Measurements from ENCODE around the gene FDX2. TPM values are rescaled to one million over a fixed set of nuclear protein-coding genes. Genes with fewer than 3 reads are reported as not detected.
A peak's percentile ranks its signal among the peaks of the same experiment; 100 is the strongest.

The FDX2 gene
- total and polyA plus RNA-seq, 2 of the 13 experiments (the other 11 are each of a cell fraction or from before 2014, with no cell fraction given) = 21.0 to 24.7 TPM

- TF ChIP-seq, protein P1, sequence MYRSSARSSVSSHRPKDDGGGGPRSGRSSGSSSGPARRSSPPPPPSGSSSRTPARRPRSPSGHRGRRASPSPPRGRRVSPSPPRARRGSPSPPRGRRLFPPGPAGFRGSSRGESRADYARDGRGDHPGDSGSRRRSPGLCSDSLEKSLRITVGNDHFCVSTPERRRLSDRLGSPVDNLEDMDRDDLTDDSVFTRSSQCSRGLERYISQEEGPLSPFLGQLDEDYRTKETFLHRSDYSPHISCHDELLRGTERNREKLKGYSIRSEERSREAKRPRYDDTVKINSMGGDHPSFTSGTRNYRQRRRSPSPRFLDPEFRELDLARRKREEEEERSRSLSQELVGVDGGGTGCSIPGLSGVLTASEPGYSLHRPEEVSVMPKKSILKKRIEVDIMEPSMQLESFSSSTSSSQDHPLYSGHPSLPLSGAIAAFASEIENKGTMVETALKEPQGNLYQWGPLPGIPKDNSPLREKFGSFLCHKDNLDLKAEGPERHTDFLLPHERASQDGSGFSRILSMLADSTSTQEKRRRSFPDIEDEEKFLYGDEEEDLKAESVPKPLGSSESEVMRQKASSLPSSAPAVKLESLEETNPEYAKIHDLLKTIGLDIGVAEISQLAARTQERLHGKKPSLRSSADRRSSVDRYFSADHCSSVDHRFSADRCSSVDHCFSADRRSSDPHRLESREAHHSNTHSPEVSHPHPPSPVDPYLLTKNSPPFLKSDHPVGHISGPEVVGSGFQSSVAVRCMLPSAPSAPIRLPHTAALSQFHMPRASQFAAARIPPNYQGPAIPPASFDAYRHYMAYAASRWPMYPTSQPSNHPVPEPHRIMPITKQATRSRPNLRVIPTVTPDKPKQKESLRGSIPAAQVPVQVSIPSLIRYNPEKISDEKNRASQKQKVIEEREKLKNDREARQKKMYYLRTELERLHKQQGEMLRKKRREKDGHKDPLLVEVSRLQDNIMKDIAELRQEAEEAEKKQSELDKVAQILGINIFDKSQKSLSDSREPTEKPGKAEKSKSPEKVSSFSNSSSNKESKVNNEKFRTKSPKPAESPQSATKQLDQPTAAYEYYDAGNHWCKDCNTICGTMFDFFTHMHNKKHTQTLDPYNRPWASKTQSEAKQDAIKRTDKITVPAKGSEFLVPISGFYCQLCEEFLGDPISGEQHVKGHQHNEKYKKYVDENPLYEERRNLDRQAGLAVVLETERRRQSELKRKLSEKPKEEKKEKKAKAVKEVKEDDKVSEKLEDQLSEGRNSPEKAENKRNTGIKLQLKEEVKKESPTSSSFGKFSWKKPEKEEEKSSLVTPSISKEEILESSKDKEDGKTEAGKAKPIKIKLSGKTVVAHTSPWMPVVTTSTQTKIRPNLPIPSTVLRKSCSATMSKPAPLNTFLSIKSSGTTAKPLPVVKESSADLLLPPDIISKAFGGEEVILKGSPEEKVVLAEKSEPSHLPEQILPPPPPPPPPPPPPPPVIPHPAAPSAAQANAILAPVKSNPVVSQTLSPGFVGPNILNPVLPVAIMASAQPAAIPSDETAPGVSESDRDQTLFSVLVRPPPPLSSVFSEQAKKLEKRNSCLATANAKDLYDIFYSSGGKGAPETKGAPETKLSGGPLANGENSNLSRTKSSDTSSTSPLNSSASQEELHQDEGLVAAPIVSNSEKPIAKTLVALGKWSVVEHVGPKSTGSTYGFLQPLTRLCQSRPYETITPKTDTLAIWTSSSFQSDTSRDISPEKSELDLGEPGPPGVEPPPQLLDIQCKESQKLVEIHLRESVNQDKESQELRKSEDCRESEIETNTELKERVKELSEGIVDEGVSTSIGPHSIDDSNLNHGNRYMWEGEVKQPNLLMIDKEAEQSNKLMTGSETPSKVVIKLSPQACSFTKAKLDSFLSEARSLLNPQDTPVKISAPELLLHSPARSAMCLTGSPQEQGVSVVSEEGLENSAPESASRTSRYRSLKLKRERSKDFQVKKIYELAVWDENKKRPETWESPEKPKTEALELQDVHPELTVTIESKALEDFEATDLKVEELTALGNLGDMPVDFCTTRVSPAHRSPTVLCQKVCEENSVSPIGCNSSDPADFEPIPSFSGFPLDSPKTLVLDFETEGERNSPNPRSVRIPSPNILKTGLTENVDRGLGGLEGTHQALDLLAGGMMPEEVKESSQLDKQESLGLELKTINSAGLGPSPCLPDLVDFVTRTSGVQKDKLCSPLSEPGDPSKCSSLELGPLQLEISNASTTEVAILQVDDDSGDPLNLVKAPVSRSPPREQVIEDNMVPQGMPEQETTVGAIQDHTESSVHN (CRISPR knock-in tag; IDR thresholded peaks at IDR 0.05) = peak; percentile 57; the same call in 1 of the 2 replicates
- TF ChIP-seq TMF1 (CRISPR knock-in tag; IDR thresholded peaks at IDR 0.05; ENCODE audit: low read depth) (no peak), ZNF430 (CRISPR knock-in tag; IDR thresholded peaks at IDR 0.05) (0 out of 2 replicates have a peak, but pooled peaks have one; percentile 37), ZNF678 (CRISPR knock-in tag; IDR thresholded peaks at IDR 0.05) (no peak), ELF1 (CRISPR knock-in tag; IDR thresholded peaks at IDR 0.05) (no peak), SIN3A (IDR thresholded peaks at IDR 0.05; ENCODE audit: borderline replicate concordance, low read depth, low read length) (no peak), ZBTB4 (CRISPR knock-in tag; IDR thresholded peaks at IDR 0.05; ENCODE audit: borderline replicate concordance) (no peak), HNRNPUL1 (IDR thresholded peaks at IDR 0.05; ENCODE audit: low read depth, low read length) (no peak), FOXP4 (CRISPR knock-in tag; IDR thresholded peaks at IDR 0.05) (peak; percentile 26), ZNF549 (CRISPR knock-in tag; IDR thresholded peaks at IDR 0.05) (no peak), ZNF207 (IDR thresholded peaks at IDR 0.05; ENCODE audit: borderline replicate concordance) (no peak), RBAK (CRISPR knock-in tag; IDR thresholded peaks at IDR 0.05) (no peak)
- TF ChIP-seq, protein P2, sequence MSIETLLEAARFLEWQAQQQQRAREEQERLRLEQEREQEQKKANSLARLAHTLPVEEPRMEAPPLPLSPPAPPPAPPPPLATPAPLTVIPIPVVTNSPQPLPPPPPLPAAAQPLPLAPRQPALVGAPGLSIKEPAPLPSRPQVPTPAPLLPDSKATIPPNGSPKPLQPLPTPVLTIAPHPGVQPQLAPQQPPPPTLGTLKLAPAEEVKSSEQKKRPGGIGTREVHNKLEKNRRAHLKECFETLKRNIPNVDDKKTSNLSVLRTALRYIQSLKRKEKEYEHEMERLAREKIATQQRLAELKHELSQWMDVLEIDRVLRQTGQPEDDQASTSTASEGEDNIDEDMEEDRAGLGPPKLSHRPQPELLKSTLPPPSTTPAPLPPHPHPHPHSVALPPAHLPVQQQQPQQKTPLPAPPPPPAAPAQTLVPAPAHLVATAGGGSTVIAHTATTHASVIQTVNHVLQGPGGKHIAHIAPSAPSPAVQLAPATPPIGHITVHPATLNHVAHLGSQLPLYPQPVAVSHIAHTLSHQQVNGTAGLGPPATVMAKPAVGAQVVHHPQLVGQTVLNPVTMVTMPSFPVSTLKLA (IDR thresholded peaks at IDR 0.05) = no peak
Measured at GRCh38 chr19:10286803-10287737, 28.7 kb downstream of the FDX2 start, which contains the start of gene ICAM4 (continued).
